ENCODE data around the gene HFE. TPM values are rescaled to one million over a fixed set of nuclear protein-coding genes. Genes with fewer than 3 reads are reported as not detected.
"Not testable (repeated sequence)": the region's sequence is repeated elsewhere in the genome, so short reads cannot be mapped to it uniquely, and the experiment has no call there.

Gene HFE
- total RNA-seq, 1 donor from 2014 or later = 3.4 TPM

- H3K36me3 ChIP-seq = no peaks in the 10 kb centered on the region
- TF ChIP-seq CTCF (IDR thresholded peaks at IDR 0.05; ENCODE audit: borderline replicate concordance) = no peak
- no peaks in the 10 kb centered on the region for H3K27me3 ChIP-seq (ENCODE audit: low read depth)
- peaks cover 28% of the 10 kb centered on the region for H3K4me1 ChIP-seq
- no peak overlapping the region for H3K4me3 ChIP-seq
- intact Hi-C loops (cut with micrococcal nuclease) = no loop called here
- DNase-seq = no peak
- H3K27ac ChIP-seq (replicated peaks) = no peak overlapping the region
- H3K9me3 ChIP-seq (replicated peaks) = no peaks in the 10 kb centered on the region
Measured at GRCh38 chr6:26057899-26058298, 29.3 kb upstream of the HFE start.

GRCh38 chr6:26058477-26059033, 28.7 kb upstream of the HFE start:
- DNase-seq; H3K4me3 ChIP-seq; H3K27ac ChIP-seq (replicated peaks); H3K9me3 ChIP-seq (replicated peaks); intact Hi-C loops (cut with micrococcal nuclease); H3K36me3 ChIP-seq; H3K27me3 ChIP-seq (ENCODE audit: low read depth): not testable (repeated sequence)
- peaks cover 24% of the 10 kb centered on the region for H3K4me1 ChIP-seq

GRCh38 chr6:26059941-26060340, 27.3 kb upstream of the HFE start:
- H3K4me3 ChIP-seq = no peak overlapping the region
- no peak for TF ChIP-seq CTCF (IDR thresholded peaks at IDR 0.05; ENCODE audit: borderline replicate concordance)
- H3K36me3 ChIP-seq = no peaks in the 10 kb centered on the region
- H3K27ac ChIP-seq (replicated peaks) = no peak overlapping the region
- DNase-seq = no peak
- H3K4me1 ChIP-seq = peaks cover 13% of the 10 kb centered on the region
- intact Hi-C loops (cut with micrococcal nuclease) = no loop called here
- no peaks in the 10 kb centered on the region for H3K9me3 ChIP-seq (replicated peaks)
- no peaks in the 10 kb centered on the region for H3K27me3 ChIP-seq (ENCODE audit: low read depth)

- Histone ChIP-seq H3K4me3 (no peak overlapping the region), H3K9me3 (replicated peaks) (no peaks in the 10 kb centered on the region), H3K4me1 (no peaks in the 10 kb centered on the region), H3K27ac (replicated peaks) (no peak overlapping the region), H3K36me3 (no peaks in the 10 kb centered on the region), H3K27me3 (ENCODE audit: low read depth) (no peaks in the 10 kb centered on the region)
- intact Hi-C loops (cut with micrococcal nuclease) = no loop called here
- TF ChIP-seq CTCF (IDR thresholded peaks at IDR 0.05; ENCODE audit: borderline replicate concordance) = peak; percentile 83
- no peak for DNase-seq
Measured at GRCh38 chr6:26064619-26065257, 22.5 kb upstream of the HFE start.

GRCh38 chr6:26065952-26066380, 21.3 kb upstream of the HFE start:
- Histone ChIP-seq H3K4me3 (no peak overlapping the region), H3K27me3 (ENCODE audit: low read depth) (no peaks in the 10 kb centered on the region), H3K36me3 (no peaks in the 10 kb centered on the region), H3K9me3 (replicated peaks) (no peaks in the 10 kb centered on the region), H3K27ac (replicated peaks) (no peak overlapping the region), H3K4me1 (peaks cover 1% of the 10 kb centered on the region)
- intact Hi-C loops (cut with micrococcal nuclease) = loop anchor here (1.0 kb wide), 1 partner anchor 31 kb away; no protein-coding TSS in a partner anchor
- DNase-seq = no peak
- peak; percentile 86 for TF ChIP-seq CTCF (IDR thresholded peaks at IDR 0.05; ENCODE audit: borderline replicate concordance)

GRCh38 chr6:26067367-26067766, 19.9 kb upstream of the HFE start:
- no peak for DNase-seq
- H3K4me1 ChIP-seq = peaks cover 6% of the 10 kb centered on the region
- no peak for TF ChIP-seq CTCF (IDR thresholded peaks at IDR 0.05; ENCODE audit: borderline replicate concordance)
- intact Hi-C loops (cut with micrococcal nuclease) = no loop called here
- H3K27me3 ChIP-seq (ENCODE audit: low read depth) = no peaks in the 10 kb centered on the region
- no peaks in the 10 kb centered on the region for H3K36me3 ChIP-seq
- H3K4me3 ChIP-seq = no peak overlapping the region
- H3K27ac ChIP-seq (replicated peaks) = no peak overlapping the region
- no peaks in the 10 kb centered on the region for H3K9me3 ChIP-seq (replicated peaks)
